GM13977 (cell line): ENCODE results near the gene TSPAN9.

Experiments
- DNase-seq: peaks from one replicate; pipeline ENCODE4 v3.0.0; 2012; ENCODE audit warnings: low spot score
- CTCF ChIP-seq: IDR thresholded peaks from 2 replicates; pipeline ENCODE4 v1.5.1; 2012; ENCODE audit warnings: mild to moderate bottlenecking, control low read depth; ENCODE audit not compliant: insufficient read depth; ENCODE audit errors: extremely low read depth, missing control alignments
- in situ Hi-C: fragments of 300-500 bp; cut with MboI; formaldehyde crosslinking; loops from one replicate; pipeline ENCODE4 v1.12.0; 2022; ENCODE audit warnings: low sequenced_read_pairs, low pct_unique_long_range_greater_than_20kb, mixed read lengths, inconsistent platforms; ENCODE audit not compliant: unreplicated experiment

The TSPAN9 gene

GRCh38 chr12:3044141-3044630 is 33.0 kb upstream of the TSPAN9 start:
- in situ Hi-C loops: loop anchor here (25.0 kb wide), 1 partner anchor 157 kb away; the partner anchor contains the start of genes FOXM1, RHNO1 and TULP3
- no peak for TF ChIP-seq CTCF
- DNase-seq: no peak

- DNase-seq: no peak
- TF ChIP-seq CTCF: no peak
- in situ Hi-C loops: loop anchor here (25.0 kb wide), 1 partner anchor 158 kb away; the partner anchor contains the start of genes FOXM1, RHNO1 and TULP3
These were observed 31.7 kb upstream of the TSPAN9 start for GRCh38 chr12:3045494-3045893.

- in situ Hi-C loops: loop anchor here (25.0 kb wide), 1 partner anchor 159 kb away; the partner anchor contains the start of genes FOXM1, RHNO1 and TULP3
- no peak for TF ChIP-seq CTCF
- DNase-seq: no peak
These were observed 31.2 kb upstream of the TSPAN9 start for GRCh38 chr12:3045989-3046388.

GRCh38 chr12:3046441-3047200 is 30.6 kb upstream of the TSPAN9 start:
- DNase-seq: no peak
- in situ Hi-C loops: loop anchor here (25.0 kb wide), 1 partner anchor 159 kb away; the partner anchor contains the start of genes FOXM1, RHNO1 and TULP3
- TF ChIP-seq CTCF: no peak

- no peak for DNase-seq
- no peak for TF ChIP-seq CTCF
- in situ Hi-C loops: loop anchor here (25.0 kb wide), 1 partner anchor 161 kb away; the partner anchor contains the start of genes FOXM1, RHNO1 and TULP3
These were observed 29.2 kb upstream of the TSPAN9 start for GRCh38 chr12:3047961-3048360.

GRCh38 chr12:3048540-3048939 is 28.6 kb upstream of the TSPAN9 start:
- in situ Hi-C loops: loop anchor here (25.0 kb wide), 1 partner anchor 161 kb away; the partner anchor contains the start of genes FOXM1, RHNO1 and TULP3
- TF ChIP-seq CTCF: no peak
- DNase-seq: no peak
